Smooth muscle cell (in vitro differentiated cells): Measurements from ENCODE around the gene PLK1. TPM values are rescaled to one million over a fixed set of nuclear protein-coding genes. Genes with fewer than 3 reads are reported as not detected.

Experiments
- DNase-seq: peaks from one replicate; lab custom pipeline; 2025; ENCODE audit not compliant: unreplicated experiment; lab: John Stamatoyannopoulos, UW
- H2AFZ ChIP-seq: fragments of 200-600 bp; sonication (generic); 2 replicates; pipeline ENCODE4 v1.6.0; 2016; ENCODE audit warnings: antibody characterized with exemption, low read depth, mild to moderate bottlenecking
- H3F3A ChIP-seq: fragments of 200-600 bp; sonication (generic); 2 replicates; pipeline ENCODE4 v1.6.0; 2017; ENCODE audit warnings: antibody characterized with exemption, low read depth
- H3K27ac ChIP-seq: fragments of 200-600 bp; sonication (generic); 2 replicates; pipeline ENCODE4 v1.5.1; 2016; ENCODE audit warnings: low read depth, mild to moderate bottlenecking
- H3K27me3 ChIP-seq: fragments of 200-600 bp; sonication (generic); 2 replicates; pipeline ENCODE4 v1.6.1; 2016; ENCODE audit warnings: low read depth, mild to moderate bottlenecking
- H3K36me3 ChIP-seq: fragments of 200-600 bp; sonication (generic); 2 replicates; pipeline ENCODE4 v1.5.1; 2016; ENCODE audit warnings: low read depth
- H3K4me1 ChIP-seq: fragments of 200-600 bp; sonication (generic); 2 replicates; pipeline ENCODE4 v1.5.1; 2016; ENCODE audit warnings: low read depth
- H3K4me2 ChIP-seq: fragments of 200-600 bp; sonication (generic); 2 replicates; pipeline ENCODE4 v1.6.0; 2016; ENCODE audit warnings: mild to moderate bottlenecking
- H3K4me3 ChIP-seq: fragments of 200-600 bp; sonication (generic); 2 replicates; pipeline ENCODE4 v1.5.1; 2016; ENCODE audit warnings: mild to moderate bottlenecking
- H3K79me2 ChIP-seq: fragments of 200-600 bp; sonication (generic); 2 replicates; pipeline ENCODE4 v1.6.0; 2016; ENCODE audit warnings: low read depth, mild to moderate bottlenecking
- H3K9ac ChIP-seq: fragments of 200-600 bp; sonication (generic); 2 replicates; pipeline ENCODE4 v1.6.0; 2016; ENCODE audit warnings: low read depth
- H3K9me3 ChIP-seq: fragments of 200-600 bp; sonication (generic); replicated peaks from 2 replicates; pipeline ENCODE4 v1.5.1; 2016; ENCODE audit warnings: low read depth
- H4K20me1 ChIP-seq: fragments of 200-600 bp; sonication (generic); 2 replicates; pipeline ENCODE4 v1.6.0; 2016; ENCODE audit warnings: low read depth
- WGBS: methylation state at CpG from one replicate; pipeline ENCODE4 v1.1.7; 2016; ENCODE audit warnings: low lambda C conversion rate; 5-methylcytosine and 5-hydroxymethylcytosine counted together
- polyA plus RNA-seq: library from polyadenylated mRNA; unstranded; fragments of >200 nt; fragmentation: Nextera tagmentation; extraction: Ambion mirVana; gene quantifications from 2 replicates; pipeline ENCODE4 v1.2.1, GENCODE V29; 2016
- total RNA-seq: library from RNA; depleted of rRNA; stranded (reverse); fragments of >200 nt; gene quantifications from 2 replicates; pipeline ENCODE4 v1.2.3, GENCODE V29; 2014
- TF ChIP-seq, protein P1 (sequence below): fragments of 200-600 bp; sonication (generic); IDR thresholded peaks from 2 replicates; pipeline ENCODE4 v1.5.1; 2017; ENCODE audit warnings: borderline replicate concordance, mild to moderate bottlenecking, antibody characterized with exemption; ENCODE audit not compliant: insufficient read depth, poor library complexity, severe bottlenecking

PLK1 gene
- total and polyA plus RNA-seq, 2 experiments from 2014 or later = 15.5 to 29.7 TPM

DNA sequence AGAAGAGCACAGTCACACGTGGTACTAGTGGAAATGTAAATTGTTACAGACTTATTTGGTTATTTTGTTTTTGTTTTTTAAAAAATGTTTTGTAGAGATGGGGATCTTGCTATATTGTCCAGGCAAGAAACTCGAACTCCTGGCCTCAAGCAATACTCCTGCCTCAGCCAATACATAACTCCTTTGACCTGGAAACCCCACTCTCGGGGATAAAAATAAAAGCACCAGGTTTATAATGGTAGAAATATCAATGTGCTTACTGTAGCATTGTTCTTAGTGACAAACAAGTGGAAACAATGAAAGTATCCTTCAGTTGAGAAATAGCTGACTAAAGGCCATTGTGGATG, 46.1 kb downstream of the PLK1 start:
- no peaks in the 10 kb centered on the region for H3K79me2 ChIP-seq
- DNase-seq = no peak
- TF ChIP-seq, protein P1, sequence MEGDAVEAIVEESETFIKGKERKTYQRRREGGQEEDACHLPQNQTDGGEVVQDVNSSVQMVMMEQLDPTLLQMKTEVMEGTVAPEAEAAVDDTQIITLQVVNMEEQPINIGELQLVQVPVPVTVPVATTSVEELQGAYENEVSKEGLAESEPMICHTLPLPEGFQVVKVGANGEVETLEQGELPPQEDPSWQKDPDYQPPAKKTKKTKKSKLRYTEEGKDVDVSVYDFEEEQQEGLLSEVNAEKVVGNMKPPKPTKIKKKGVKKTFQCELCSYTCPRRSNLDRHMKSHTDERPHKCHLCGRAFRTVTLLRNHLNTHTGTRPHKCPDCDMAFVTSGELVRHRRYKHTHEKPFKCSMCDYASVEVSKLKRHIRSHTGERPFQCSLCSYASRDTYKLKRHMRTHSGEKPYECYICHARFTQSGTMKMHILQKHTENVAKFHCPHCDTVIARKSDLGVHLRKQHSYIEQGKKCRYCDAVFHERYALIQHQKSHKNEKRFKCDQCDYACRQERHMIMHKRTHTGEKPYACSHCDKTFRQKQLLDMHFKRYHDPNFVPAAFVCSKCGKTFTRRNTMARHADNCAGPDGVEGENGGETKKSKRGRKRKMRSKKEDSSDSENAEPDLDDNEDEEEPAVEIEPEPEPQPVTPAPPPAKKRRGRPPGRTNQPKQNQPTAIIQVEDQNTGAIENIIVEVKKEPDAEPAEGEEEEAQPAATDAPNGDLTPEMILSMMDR = no peak
- no peaks in the 10 kb centered on the region for H3K4me1 ChIP-seq
- H2AFZ ChIP-seq = no peak overlapping the region
- H3K27ac ChIP-seq = no peak overlapping the region
- no peaks in the 10 kb centered on the region for H3K36me3 ChIP-seq
- WGBS = 77% methylated on average over 3 of the region's 3 CpGs
- no peak overlapping the region for H3K4me2 ChIP-seq
- no peak overlapping the region for H3K9ac ChIP-seq
- H4K20me1 ChIP-seq = no peaks in the 10 kb centered on the region
- H3K4me3 ChIP-seq = no peak overlapping the region
- H3K27me3 ChIP-seq = no peaks in the 10 kb centered on the region
- H3K9me3 ChIP-seq = no peaks in the 10 kb centered on the region
- no peaks in the 10 kb centered on the region for H3F3A ChIP-seq

DNA sequence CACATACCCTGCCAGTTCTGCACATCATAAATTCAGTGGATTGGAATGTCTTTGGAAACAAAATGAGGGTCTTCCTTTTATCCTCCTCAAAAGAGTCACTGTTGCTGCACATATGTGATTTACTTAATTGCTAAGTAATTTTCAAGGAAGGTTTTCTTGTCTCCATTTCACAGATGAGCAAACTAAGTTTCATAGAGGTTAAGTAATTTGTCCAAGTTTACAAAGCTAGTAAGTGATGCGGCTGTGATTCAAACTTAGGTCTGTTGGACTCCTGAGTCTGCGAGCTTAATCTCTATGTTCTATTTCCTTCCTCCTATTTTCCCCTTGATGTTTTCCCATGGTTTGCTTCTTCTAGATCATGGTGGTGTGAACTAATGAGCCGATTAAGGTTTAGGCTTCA, 48.0 kb downstream of the PLK1 start:
- no peak overlapping the region for H2AFZ ChIP-seq
- H3K36me3 ChIP-seq = no peaks in the 10 kb centered on the region
- no peak overlapping the region for H3K4me2 ChIP-seq
- no peak overlapping the region for H3K9ac ChIP-seq
- H4K20me1 ChIP-seq = no peaks in the 10 kb centered on the region
- no peaks in the 10 kb centered on the region for H3K9me3 ChIP-seq
- H3F3A ChIP-seq = no peaks in the 10 kb centered on the region
- TF ChIP-seq, protein P1 = no peak
- no peaks in the 10 kb centered on the region for H3K27me3 ChIP-seq
- no peaks in the 10 kb centered on the region for H3K4me1 ChIP-seq
- no peak for DNase-seq
- no peak overlapping the region for H3K4me3 ChIP-seq
- no peak overlapping the region for H3K27ac ChIP-seq
- H3K79me2 ChIP-seq = no peaks in the 10 kb centered on the region
- 98% methylated on average over 3 of the region's 3 CpGs for WGBS

DNA sequence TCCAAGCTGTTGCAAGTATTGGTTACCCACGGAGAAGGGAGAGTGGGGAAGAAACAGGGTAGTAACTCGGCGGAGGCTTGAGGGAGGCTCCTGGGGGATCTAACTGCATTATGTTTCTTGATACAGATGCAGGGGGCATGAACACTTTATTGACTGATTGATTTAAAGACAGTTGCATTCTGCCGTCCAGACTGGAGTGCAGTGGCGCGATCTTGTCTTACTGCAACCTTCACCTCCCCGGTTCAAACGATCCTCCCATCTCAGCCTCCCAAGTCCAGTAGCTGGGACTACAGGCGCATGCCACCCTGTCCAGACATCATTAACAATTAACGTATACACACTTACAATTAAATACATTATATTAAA, 49.4 kb downstream of the PLK1 start:
- Histone ChIP-seq H3K79me2 (no peaks in the 10 kb centered on the region), H3K27me3 (no peaks in the 10 kb centered on the region), H3K36me3 (no peaks in the 10 kb centered on the region), H2AFZ (no peak overlapping the region), H3K4me3 (no peak overlapping the region), H3K9ac (no peak overlapping the region), H3K4me2 (no peak overlapping the region), H3K9me3 (no peaks in the 10 kb centered on the region), H3F3A (no peaks in the 10 kb centered on the region), H3K4me1 (no peaks in the 10 kb centered on the region), H3K27ac (no peak overlapping the region), H4K20me1 (no peaks in the 10 kb centered on the region)
- WGBS = 63% methylated on average over 10 of the region's 10 CpGs
- TF ChIP-seq, protein P1 = no peak
- no peak for DNase-seq

DNA sequence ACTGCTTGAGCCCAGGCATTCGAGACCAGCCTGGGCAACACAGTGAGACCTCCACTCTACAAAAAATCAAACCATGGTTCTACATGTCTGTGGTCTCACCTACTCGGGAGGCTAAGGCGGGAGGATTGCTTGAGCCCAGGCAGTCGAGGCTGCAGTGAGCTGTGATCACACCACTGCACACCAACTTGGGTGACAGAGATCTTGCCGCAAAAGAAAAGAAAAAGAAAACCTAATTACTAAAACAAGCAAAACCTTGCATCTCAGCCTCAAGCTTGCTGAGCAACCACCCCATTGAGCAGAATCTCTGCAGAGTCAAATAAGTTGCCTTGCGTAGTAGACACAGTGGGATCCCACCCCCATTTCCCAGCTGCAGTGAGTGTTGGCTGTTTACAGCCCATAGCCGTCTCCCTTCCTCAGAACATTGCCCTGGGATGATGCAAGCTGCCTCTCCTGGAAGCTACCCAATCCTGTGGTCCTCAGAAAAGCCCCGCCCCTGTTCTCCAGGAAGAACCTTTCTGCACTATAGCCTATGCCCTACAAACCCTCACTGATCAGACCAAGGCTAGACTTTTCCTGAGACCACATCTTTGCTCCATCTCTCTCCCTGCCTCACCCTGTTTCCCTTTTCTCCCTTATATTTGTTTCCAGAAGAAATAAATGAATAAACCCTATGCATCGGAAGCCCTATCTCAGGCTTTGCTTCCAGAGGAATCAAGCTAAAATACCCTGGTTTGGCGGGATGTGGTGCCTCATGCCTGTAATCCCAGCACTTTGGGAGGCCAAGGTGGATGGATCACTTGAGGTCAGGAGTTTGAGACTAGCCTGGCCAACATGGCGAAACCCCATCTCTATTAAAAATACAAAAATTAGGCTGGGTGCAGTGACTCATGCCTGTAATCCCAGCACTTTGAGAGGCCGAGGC, 51.1 kb downstream of the PLK1 start:
- Histone ChIP-seq H4K20me1 (no peaks in the 10 kb centered on the region), H3K4me1 (no peaks in the 10 kb centered on the region), H3K4me3 (no peak overlapping the region), H3F3A (no peaks in the 10 kb centered on the region), H3K79me2 (no peaks in the 10 kb centered on the region), H3K36me3 (no peaks in the 10 kb centered on the region), H2AFZ (no peak overlapping the region), H3K4me2 (no peak overlapping the region), H3K27ac (no peak overlapping the region), H3K27me3 (no peaks in the 10 kb centered on the region), H3K9ac (no peak overlapping the region), H3K9me3 (no peaks in the 10 kb centered on the region)
- no peak for DNase-seq
- TF ChIP-seq, protein P1 = no peak
- 86% methylated on average over 12 of the region's 12 CpGs for WGBS
